Activated CD8-positive, alpha-beta memory T cell treated with anti-CD3 and anti-CD28 coated beads for 36 hours (primary cell): ENCODE data around the gene GON4L. TPM values are rescaled to one million over a fixed set of nuclear protein-coding genes. Genes with fewer than 3 reads are reported as not detected.

Source experiments
- CTCF ChIA-PET: fragments of 350-600 bp; sonication (Branson Sonifier 250); formaldehyde crosslinking; loops from one replicate; lab custom pipeline; 2021; ENCODE audit warnings: antibody characterized with exemption; lab: Charles Lee
- POLR2A ChIA-PET: fragments of 350-600 bp; sonication (Branson Sonifier 250); formaldehyde crosslinking; loops from one replicate; lab custom pipeline; 2021; ENCODE audit warnings: antibody characterized with exemption; lab: Charles Lee
- total RNA-seq, 2 experiments: library from RNA; stranded (reverse); gene quantifications; one replicate each; pipeline ENCODE4 v1.2.3, GENCODE V29; 2021

GON4L gene
- total RNA-seq, 2 experiments from 2014 or later, result 46.4 to 51.2 TPM

DNA sequence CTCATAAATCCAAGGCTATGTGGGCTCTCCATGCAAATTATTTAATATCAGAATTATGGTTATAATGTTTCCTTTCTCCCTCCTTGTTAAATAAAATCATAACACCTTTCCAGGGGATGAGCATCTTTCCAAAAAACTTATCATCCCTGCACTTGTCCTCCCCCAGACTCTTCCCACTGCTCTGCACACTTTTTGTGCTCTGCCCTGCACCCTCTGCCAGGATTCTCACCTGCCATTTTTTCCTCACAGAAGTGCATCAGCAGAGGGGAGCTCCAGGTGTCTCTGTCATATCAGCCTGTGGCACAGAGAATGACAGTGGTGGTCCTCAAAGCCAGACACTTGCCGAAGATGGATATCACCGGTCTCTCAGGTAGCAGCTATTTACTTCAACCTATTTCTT is 23.2 kb upstream of the GON4L start:
- POLR2A ChIA-PET, result interaction anchor here (0.5 kb wide), 1 partner anchor 98 kb away, joined by 3 read pairs; the partner anchor contains the start of gene ARHGEF2
- CTCF ChIA-PET, result interaction anchor here (0.6 kb wide), 1 partner anchor 51 kb away, joined by 3 read pairs; no protein-coding TSS in a partner anchor

GRCh38 chr1:155877945-155878344 is 20.9 kb upstream of the GON4L start:
- CTCF ChIA-PET, result interaction anchor here (0.8 kb wide), 1 partner anchor 123 kb away, joined by 3 read pairs; no protein-coding TSS in a partner anchor
- POLR2A ChIA-PET, result no interaction called here

- CTCF ChIA-PET, result no interaction called here
- POLR2A ChIA-PET, result no interaction called here
These were observed 16.8 kb upstream of the GON4L start for GRCh38 chr1:155873860-155874259.

GRCh38 chr1:155872527-155872926 is 15.5 kb upstream of the GON4L start:
- ChIA-PET POLR2A (no interaction called here), CTCF (interaction anchor here (0.9 kb wide), 1 partner anchor 10 kb away, joined by 3 read pairs; no protein-coding TSS in a partner anchor)

GRCh38 chr1:155871390-155871789 is 14.4 kb upstream of the GON4L start:
- CTCF ChIA-PET, result interaction anchor here (0.6 kb wide), 1 partner anchor 445 kb away, joined by 3 read pairs; no protein-coding TSS in a partner anchor
- POLR2A ChIA-PET, result no interaction called here

GRCh38 chr1:155867766-155868165 is 10.8 kb upstream of the GON4L start:
- ChIA-PET POLR2A (no interaction called here), CTCF (no interaction called here)

- ChIA-PET CTCF (no interaction called here), POLR2A (no interaction called here)
These were observed 7.4 kb upstream of the GON4L start for GRCh38 chr1:155864393-155864792.

DNA sequence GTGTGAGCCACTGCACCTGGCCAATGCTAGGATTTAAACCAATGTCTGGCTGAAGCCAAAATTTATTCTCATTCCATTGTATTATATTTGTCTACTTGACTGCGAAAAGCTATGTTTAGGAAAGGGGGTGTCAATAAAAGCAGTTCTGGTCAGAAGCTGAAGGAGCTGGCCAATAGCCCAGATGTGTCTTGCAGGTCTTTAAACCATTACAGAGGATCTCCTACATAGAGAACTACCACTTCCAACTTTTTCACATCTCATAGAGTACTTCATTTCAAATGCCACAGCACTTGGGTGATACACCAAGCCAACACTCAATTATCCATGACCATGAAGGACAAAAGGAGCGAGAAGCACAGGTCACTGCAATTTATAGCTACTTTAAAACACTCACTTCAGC is 4.9 kb upstream of the GON4L start:
- POLR2A ChIA-PET, result interaction anchor here (0.6 kb wide), 1 partner anchor 299 kb away, joined by 5 read pairs; no protein-coding TSS in a partner anchor
- CTCF ChIA-PET, result no interaction called here

DNA sequence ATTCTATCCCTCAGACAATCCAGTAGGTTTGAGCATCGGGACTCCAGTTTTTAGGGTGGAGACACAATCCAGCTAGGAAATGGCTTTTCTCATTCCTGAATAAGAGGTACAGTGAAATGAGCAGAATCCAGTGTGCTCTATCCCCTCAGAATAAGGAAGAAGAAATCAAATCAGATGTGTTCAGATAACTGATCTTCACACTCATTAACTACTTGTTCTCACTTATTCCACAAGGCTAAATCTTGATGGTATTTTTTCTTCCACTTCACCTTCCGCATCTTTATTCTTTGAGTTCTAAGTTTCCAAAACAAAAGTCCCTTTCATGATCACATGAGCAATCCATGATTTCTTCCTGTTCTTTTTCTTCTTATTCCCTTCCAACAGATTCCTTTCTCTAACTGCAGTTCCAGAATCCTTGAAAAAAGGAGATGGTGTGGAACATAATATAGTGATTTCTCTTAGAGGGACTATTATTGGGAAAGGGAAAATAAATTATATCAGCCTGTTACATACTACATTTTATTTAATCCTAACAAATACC is 4.0 kb upstream of the GON4L start:
- ChIA-PET POLR2A (interaction anchor here (1.4 kb wide), 1 partner anchor 73 kb away, joined by 3 read pairs; the partner anchor contains the start of gene KHDC4), CTCF (no interaction called here)

GRCh38 chr1:155859881-155860871 is 3.2 kb upstream of the GON4L start:
- CTCF ChIA-PET, result interaction anchor here (0.6 to 1.2 kb wide), 3 partner anchors 45 to 160 kb away, joined by 3 to 4 read pairs (median 4); no protein-coding TSS in a partner anchor

DNA sequence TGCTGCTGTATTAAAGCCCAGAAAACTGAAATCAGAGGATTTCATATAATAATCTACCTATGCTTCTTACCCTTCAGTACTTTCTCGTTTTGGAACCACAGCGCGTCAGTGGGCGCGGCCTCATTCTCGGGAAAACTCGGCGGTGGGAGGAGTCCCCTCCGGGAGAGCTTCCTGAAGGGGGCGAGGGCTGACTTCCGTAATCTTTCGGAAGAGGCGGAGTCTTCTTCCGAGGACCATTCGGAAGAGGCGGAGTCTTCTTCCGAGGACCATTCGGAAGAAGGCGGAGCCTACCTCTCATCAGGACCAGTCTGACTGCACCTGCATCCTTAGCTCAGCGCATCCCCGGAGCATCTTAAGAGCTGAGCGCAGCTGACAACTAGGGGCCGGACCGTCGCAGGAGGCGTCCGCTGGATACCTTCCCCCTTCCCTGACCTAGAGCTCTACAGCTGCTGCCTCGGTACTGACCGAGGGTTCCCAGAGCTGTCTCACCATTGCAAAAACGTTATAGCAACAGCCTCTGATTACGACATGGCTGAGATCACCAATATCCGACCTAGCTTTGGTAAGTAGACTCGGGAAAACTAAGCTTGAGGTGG is 2.3 kb upstream of the GON4L start, which contains the start of gene SYT11:
Gene SYT11, plus strand, starts transcription at position 334 of the 596 bp plus-strand sequence. Its CDS starts 195 bp downstream, at position 529.
- CTCF ChIA-PET, result interaction anchor here (1.0 to 1.2 kb wide), 2 partner anchors 46 to 50 kb away, joined by 3 to 4 read pairs; no protein-coding TSS in a partner anchor
- POLR2A ChIA-PET, result interaction anchor here (0.6 to 1.0 kb wide), 2 partner anchors 9 to 71 kb away, joined by 5 to 6 read pairs; no protein-coding TSS in a partner anchor

More at GRCh38 chr1:155859881-155860871, 3.2 kb upstream of the GON4L start:
- POLR2A ChIA-PET, result interaction anchor here (0.5 to 1.4 kb wide), 5 partner anchors 71 to 587 kb away, joined by 3 to 5 read pairs (median 3); partner anchors contain the start of genes CLK2 and KHDC4

- POLR2A ChIA-PET, result interaction anchor here (0.6 to 1.0 kb wide), 2 partner anchors 10 to 72 kb away, joined by 5 to 6 read pairs; no protein-coding TSS in a partner anchor
- CTCF ChIA-PET, result interaction anchor here (0.7 kb wide), 1 partner anchor 610 kb away, joined by 3 read pairs; no protein-coding TSS in a partner anchor
These were observed 1.8 kb upstream of the GON4L start for GRCh38 chr1:155858800-155859233.

DNA sequence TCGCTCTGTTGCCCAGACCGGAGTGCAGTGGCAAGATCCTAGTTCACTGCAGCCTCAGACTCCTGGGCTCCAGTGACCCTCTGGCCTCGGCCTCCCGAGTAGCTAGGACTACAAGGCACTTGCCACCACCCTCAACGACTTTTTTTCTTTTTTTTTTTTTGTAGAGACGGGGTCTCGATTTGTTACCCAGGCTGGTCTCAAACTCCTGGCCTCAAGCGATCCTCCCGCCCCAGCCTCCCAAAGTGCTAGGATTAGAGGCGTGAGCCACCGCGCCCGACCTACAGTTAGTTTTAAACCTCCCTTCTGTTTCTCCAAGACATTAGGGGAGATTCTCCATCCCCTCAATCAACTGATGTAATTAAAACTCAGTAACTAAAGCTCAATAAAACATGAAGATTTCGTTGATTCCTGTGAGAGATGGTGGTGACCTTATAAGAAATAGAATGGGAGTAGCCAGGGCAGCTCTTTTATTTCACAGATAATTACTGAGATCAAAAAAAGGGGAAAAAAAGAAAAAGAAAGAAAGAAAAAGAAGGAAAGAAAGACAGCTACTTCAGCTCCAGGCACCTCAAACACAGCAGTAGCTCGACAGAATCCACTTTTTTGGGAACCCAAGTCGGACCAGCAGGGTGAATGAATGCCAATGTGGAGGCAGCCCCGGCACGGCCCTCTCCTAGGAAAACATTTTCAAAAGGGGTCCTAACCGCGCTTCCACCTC is 598 bp downstream of the GON4L start:
- ChIA-PET POLR2A (interaction anchor here (0.6 to 1.0 kb wide), 2 partner anchors 8 to 219 kb away, joined by 3 read pairs; no protein-coding TSS in a partner anchor), CTCF (interaction anchor here (0.5 to 0.9 kb wide), 3 partner anchors 17 to 328 kb away, joined by 3 read pairs; no protein-coding TSS in a partner anchor)

DNA sequence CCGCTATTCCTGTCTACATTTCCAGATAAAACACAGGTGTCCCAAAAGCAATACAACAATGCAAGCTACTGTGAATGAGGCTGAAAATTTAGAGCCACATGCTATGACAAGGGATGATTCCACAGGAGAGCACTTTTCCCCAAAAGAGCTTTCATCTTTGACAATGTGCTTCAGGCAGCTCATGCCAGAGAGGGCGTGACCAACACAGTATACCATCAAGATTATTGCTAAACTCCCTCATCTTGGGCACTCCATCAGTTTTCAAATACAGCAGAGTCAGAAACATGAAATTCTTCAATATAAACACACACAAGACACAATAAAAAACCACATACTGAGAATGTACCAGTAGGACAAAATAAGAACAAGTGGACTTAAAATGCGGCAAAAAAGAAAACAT is 6.7 kb downstream of the GON4L start:
- ChIA-PET CTCF (interaction anchor here (0.7 kb wide), 1 partner anchor 73 kb away, joined by 3 read pairs; no protein-coding TSS in a partner anchor), POLR2A (interaction anchor here (0.7 kb wide), 1 partner anchor 127 kb away, joined by 11 read pairs; no protein-coding TSS in a partner anchor)

- CTCF ChIA-PET, result no interaction called here
- POLR2A ChIA-PET, result interaction anchor here (1.2 kb wide), 1 partner anchor 8 kb away, joined by 3 read pairs; no protein-coding TSS in a partner anchor
These were observed 9.0 kb downstream of the GON4L start for GRCh38 chr1:155847823-155848529.

GRCh38 chr1:155844860-155845421 is 12.1 kb downstream of the GON4L start:
- ChIA-PET CTCF (no interaction called here), POLR2A (interaction anchor here (0.6 kb wide), 1 partner anchor 177 kb away, joined by 5 read pairs; no protein-coding TSS in a partner anchor)

DNA sequence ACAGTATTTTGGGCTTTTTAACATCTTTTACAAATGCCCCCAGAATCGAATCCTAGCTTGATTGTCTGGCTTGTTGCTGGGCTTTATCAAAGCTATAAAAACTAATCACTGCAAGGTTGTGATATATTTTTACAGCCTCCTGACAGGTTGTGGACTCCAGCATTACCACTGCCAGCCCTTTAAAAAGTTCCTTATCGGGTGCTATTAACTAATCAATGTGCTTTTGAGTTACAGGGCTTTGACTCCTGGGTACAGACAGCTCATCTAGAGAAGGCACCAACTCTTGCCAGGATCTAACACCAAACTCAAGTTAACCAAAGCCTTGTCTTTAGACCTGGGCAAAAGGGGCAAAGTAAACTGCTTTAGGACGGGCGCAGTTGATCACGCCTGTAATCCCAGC is 16.6 kb downstream of the GON4L start:
- ChIA-PET CTCF (no interaction called here), POLR2A (no interaction called here)
